Immature natural killer cell (primary cell): ENCODE results near the gene CCL5. TPM values are rescaled to one million over a fixed set of nuclear protein-coding genes. Genes with fewer than 3 reads are reported as not detected.

Experiments used
- DNase-seq, 3 donors: peaks; one replicate each; pipeline ENCODE4 v3.0.0; 2022; ENCODE audit warnings: mixed read lengths in 1 of 3
- H3K27ac Mint-ChIP-seq, 6 donors: one replicate each; pipeline ENCODE4 v1.8.0; 2020; ENCODE audit warnings: mixed read lengths in 6 of 6, mild to moderate bottlenecking in 5 of 6, inconsistent platforms in 4 of 6, moderate library complexity in 3 of 6
- H3K27me3 Mint-ChIP-seq, 3 donors: one replicate each; pipeline ENCODE4 v1.8.0; 2020 to 2021; ENCODE audit warnings: low read depth in 3 of 3, mild to moderate bottlenecking in 3 of 3, mixed read lengths in 3 of 3, moderate library complexity in 3 of 3, inconsistent platforms in 1 of 3
- H3K36me3 Mint-ChIP-seq, 3 donors: one replicate each; pipeline ENCODE4 v1.8.0; 2020; ENCODE audit warnings: mixed read lengths in 3 of 3, inconsistent platforms in 2 of 3, mild to moderate bottlenecking in 2 of 3
- H3K4me1 Mint-ChIP-seq, 2 donors: one replicate each; pipeline ENCODE4 v1.8.0; 2020; ENCODE audit warnings: inconsistent platforms in 2 of 2, mild to moderate bottlenecking in 2 of 2, mixed read lengths in 2 of 2, moderate library complexity in 1 of 2
- H3K4me3 Mint-ChIP-seq, 5 donors: one replicate each; pipeline ENCODE4 v1.8.0; 2020; ENCODE audit warnings: mild to moderate bottlenecking in 5 of 5, mixed read lengths in 5 of 5, inconsistent platforms in 3 of 5, moderate library complexity in 3 of 5
- H3K9me3 Mint-ChIP-seq, 6 donors: one replicate each; pipeline ENCODE4 v1.8.0; 2020; ENCODE audit warnings: mild to moderate bottlenecking in 6 of 6, mixed read lengths in 6 of 6, inconsistent platforms in 4 of 6, moderate library complexity in 3 of 6
- polyA plus RNA-seq, 3 donors: library from polyadenylated mRNA; unstranded; fragments of 300-500 nt; fragmentation: Illumina TruSeq; gene quantifications; one replicate each; pipeline ENCODE4 v1.2.3, GENCODE V29; 2021

The CCL5 gene
- polyA plus RNA-seq, 3 donors from 2014 or later = 1,095 to 2,255 (median 1,960) TPM

GRCh38 chr17:35872196-35872980 lies 7.8 kb downstream of the CCL5 start:
- no peaks in the 10 kb centered on the region for H3K9me3 Mint-ChIP-seq
- H3K27me3 Mint-ChIP-seq = peaks cover 0 to 3% (median 2%) of the 10 kb centered on the region in 3 donors
- H3K27ac Mint-ChIP-seq = peak overlapping the region; percentile 72 to 90 (median 80)
- H3K36me3 Mint-ChIP-seq = peaks cover 30 to 47% (median 45%) of the 10 kb centered on the region in 3 donors
- peaks cover 70 to 83% of the 10 kb centered on the region in 2 donors for H3K4me1 Mint-ChIP-seq
- H3K4me3 Mint-ChIP-seq = peak overlapping the region; percentile 5 to 70 (median 38)
- no peak for DNase-seq

- Mint-ChIP-seq H3K36me3 (peaks cover 23 to 40% (median 35%) of the 10 kb centered on the region in 3 donors), H3K27me3 (peaks cover 0 to 3% (median 0%) of the 10 kb centered on the region in 3 donors), H3K4me3 (peak overlapping the region; percentile 3 to 64 (median 38)), H3K27ac (peak overlapping the region; percentile 78 to 93 (median 90)), H3K4me1 (peaks cover 65 to 78% of the 10 kb centered on the region in 2 donors), H3K9me3 (no peaks in the 10 kb centered on the region)
- peak in 2 of 3 donors; percentile 33 to 40 for DNase-seq
Observed at GRCh38 chr17:35870906-35871819, 9.0 kb downstream of the CCL5 start.

GRCh38 chr17:35868737-35869136 lies 11.4 kb downstream of the CCL5 start, which contains the start of gene HEATR9:
TSS of gene HEATR9 (minus strand) at chr17:35868891. CDS start at chr17:35868742, 149 bp downstream.
- H3K9me3 Mint-ChIP-seq = no peaks in the 10 kb centered on the region
- H3K4me3 Mint-ChIP-seq = no peak within 1 kb of the TSS
- H3K4me1 Mint-ChIP-seq = peaks cover 51 to 68% of the 10 kb centered on the region in 2 donors
- no peak for DNase-seq
- H3K36me3 Mint-ChIP-seq = peaks cover 21 to 41% (median 23%) of the 10 kb centered on the region in 3 donors
- peaks cover 0 to 3% (median 0%) of the 10 kb centered on the region in 3 donors for H3K27me3 Mint-ChIP-seq
- peak within 1 kb of the TSS; percentile 58 to 86 (median 76) for H3K27ac Mint-ChIP-seq

- Mint-ChIP-seq H3K9me3 (no peaks in the 10 kb centered on the region), H3K27me3 (peaks cover 0 to 3% (median 0%) of the 10 kb centered on the region in 3 donors), H3K4me1 (peaks cover 44 to 67% of the 10 kb centered on the region in 2 donors), H3K27ac (peak overlapping the region in 5 of 6 donors; percentile 28 to 86 (median 58)), H3K4me3 (no peak overlapping the region), H3K36me3 (peaks cover 15 to 43% (median 30%) of the 10 kb centered on the region in 3 donors)
- no peak for DNase-seq
Observed at GRCh38 chr17:35867574-35867973, 12.6 kb downstream of the CCL5 start.

GRCh38 chr17:35866341-35866950 lies 13.7 kb downstream of the CCL5 start:
- Mint-ChIP-seq H3K36me3 (peaks cover 13 to 46% (median 30%) of the 10 kb centered on the region in 3 donors), H3K9me3 (no peaks in the 10 kb centered on the region), H3K27me3 (peaks cover 0 to 3% (median 0%) of the 10 kb centered on the region in 3 donors), H3K4me1 (peaks cover 35 to 62% of the 10 kb centered on the region in 2 donors), H3K4me3 (peak overlapping the region in 1 of 5 donors; percentile 6), H3K27ac (peak overlapping the region in 4 of 6 donors; percentile 2 to 74 (median 41))
- no peak for DNase-seq

- peak overlapping the region in 4 of 5 donors; percentile 8 to 36 (median 24) for H3K4me3 Mint-ChIP-seq
- H3K27me3 Mint-ChIP-seq = peaks cover 0 to 1% (median 0%) of the 10 kb centered on the region in 3 donors
- DNase-seq = no peak
- H3K36me3 Mint-ChIP-seq = peaks cover 11 to 44% (median 34%) of the 10 kb centered on the region in 3 donors
- H3K27ac Mint-ChIP-seq = peak overlapping the region; percentile 2 to 77 (median 51)
- H3K4me1 Mint-ChIP-seq = peaks cover 27 to 61% of the 10 kb centered on the region in 2 donors
- no peaks in the 10 kb centered on the region for H3K9me3 Mint-ChIP-seq
Observed at GRCh38 chr17:35865412-35866340, 14.5 kb downstream of the CCL5 start.

GRCh38 chr17:35864853-35865252 lies 15.3 kb downstream of the CCL5 start:
- peaks cover 11 to 43% (median 34%) of the 10 kb centered on the region in 3 donors for H3K36me3 Mint-ChIP-seq
- peaks cover 26 to 57% of the 10 kb centered on the region in 2 donors for H3K4me1 Mint-ChIP-seq
- no peak for DNase-seq
- peak overlapping the region in 1 of 6 donors; percentile 23 for H3K27ac Mint-ChIP-seq
- no peak overlapping the region for H3K4me3 Mint-ChIP-seq
- no peaks in the 10 kb centered on the region for H3K9me3 Mint-ChIP-seq
- H3K27me3 Mint-ChIP-seq = peaks cover 0 to 1% (median 0%) of the 10 kb centered on the region in 3 donors

GRCh38 chr17:35856603-35857002 lies 23.6 kb downstream of the CCL5 start:
- peaks cover 19 to 43% (median 36%) of the 10 kb centered on the region in 3 donors for H3K36me3 Mint-ChIP-seq
- DNase-seq = no peak
- H3K4me3 Mint-ChIP-seq = no peak overlapping the region
- H3K27me3 Mint-ChIP-seq = peaks cover 0 to 2% (median 0%) of the 10 kb centered on the region in 3 donors
- H3K27ac Mint-ChIP-seq = peak overlapping the region in 5 of 6 donors; percentile 4 to 76 (median 69)
- no peaks in the 10 kb centered on the region for H3K9me3 Mint-ChIP-seq
- peaks cover 42 to 64% of the 10 kb centered on the region in 2 donors for H3K4me1 Mint-ChIP-seq

- Mint-ChIP-seq H3K4me3 (peak overlapping the region in 3 of 5 donors; percentile 26 to 40 (median 36)), H3K4me1 (peaks cover 48 to 65% of the 10 kb centered on the region in 2 donors), H3K36me3 (peaks cover 18 to 46% (median 35%) of the 10 kb centered on the region in 3 donors), H3K9me3 (peaks cover 0 to 2% (median 0%) of the 10 kb centered on the region in 6 donors), H3K27me3 (peaks cover 0 to 2% (median 0%) of the 10 kb centered on the region in 3 donors), H3K27ac (peak overlapping the region; percentile 72 to 89 (median 82))
- no peak for DNase-seq
Observed at GRCh38 chr17:35855965-35856364, 24.2 kb downstream of the CCL5 start.

- DNase-seq = peak; percentile 69 to 78 (median 74)
- Mint-ChIP-seq H3K9me3 (peaks cover 0 to 2% (median 0%) of the 10 kb centered on the region in 6 donors), H3K36me3 (peaks cover 26 to 51% (median 28%) of the 10 kb centered on the region in 3 donors), H3K27me3 (peaks cover 0 to 2% (median 0%) of the 10 kb centered on the region in 3 donors), H3K4me3 (peak overlapping the region; percentile 8 to 56 (median 29)), H3K27ac (peak overlapping the region; percentile 47 to 87 (median 78)), H3K4me1 (peaks cover 31 to 46% of the 10 kb centered on the region in 2 donors)
Observed at GRCh38 chr17:35849469-35850348, 30.5 kb downstream of the CCL5 start.

GRCh38 chr17:35847633-35848373 lies 32.4 kb downstream of the CCL5 start:
- H3K4me1 Mint-ChIP-seq = peaks cover 21 to 30% of the 10 kb centered on the region in 2 donors
- H3K9me3 Mint-ChIP-seq = peaks cover 0 to 2% (median 0%) of the 10 kb centered on the region in 6 donors
- H3K27me3 Mint-ChIP-seq = no peaks in the 10 kb centered on the region
- H3K4me3 Mint-ChIP-seq = no peak overlapping the region
- H3K27ac Mint-ChIP-seq = peak overlapping the region in 5 of 6 donors; percentile 55 to 90 (median 65)
- no peak for DNase-seq
- H3K36me3 Mint-ChIP-seq = peaks cover 32 to 59% (median 34%) of the 10 kb centered on the region in 3 donors
